HAP-1 (cell line): ENCODE data around the gene PAN2.

ENCODE experiments used
- DNase-seq, 2 experiments: peaks; one replicate each; pipeline ENCODE4 v3.0.0-alpha.2; 2016 to 2020; ENCODE audit warnings: low spot score in 2 of 2
- H3K27me3 ChIP-seq: fragments of 250-450 bp; sonication (Bioruptor Pico); 2 replicates; pipeline ENCODE4 v1.5.1; 2020; ENCODE audit warnings: low read depth, mild to moderate bottlenecking, moderate library complexity
- H3K36me3 ChIP-seq: fragments of 250-450 bp; sonication (Bioruptor Pico); replicated peaks from 2 replicates; pipeline ENCODE4 v1.5.1; 2020; ENCODE audit warnings: mild to moderate bottlenecking
- H3K4me1 ChIP-seq: fragments of 250-450 bp; sonication (Bioruptor Pico); 2 replicates; pipeline ENCODE4 v1.5.1; 2020; ENCODE audit warnings: mild to moderate bottlenecking
- H3K4me3 ChIP-seq: fragments of 250-450 bp; sonication (Bioruptor Pico); 2 replicates; pipeline ENCODE4 v1.5.1; 2020; ENCODE audit warnings: mild to moderate bottlenecking, moderate library complexity
- H3K9me3 ChIP-seq: fragments of 250-450 bp; sonication (Bioruptor Pico); 2 replicates; pipeline ENCODE4 v1.5.1; 2020; ENCODE audit warnings: mild to moderate bottlenecking, moderate library complexity
- in situ Hi-C: fragments of 300-500 bp; cut with MboI; formaldehyde crosslinking; loops from 3 replicates; pipeline ENCODE4 v1.14.3; 2020; ENCODE audit warnings: low sequenced_read_pairs, inconsistent platforms, mixed read lengths

PAN2 gene

GRCh38 chr12:56307221-56307965, 26.4 kb downstream of the PAN2 start:
- Histone ChIP-seq H3K9me3 (no peaks in the 10 kb centered on the region), H3K4me1 (no peaks in the 10 kb centered on the region), H3K36me3 (peaks cover 69% of the 10 kb centered on the region), H3K4me3 (no peak overlapping the region), H3K27me3 (no peaks in the 10 kb centered on the region)
- in situ Hi-C loops = no loop called here
- no peak for DNase-seq

- no peaks in the 10 kb centered on the region for H3K9me3 ChIP-seq
- H3K4me3 ChIP-seq = no peak overlapping the region
- H3K27me3 ChIP-seq = no peaks in the 10 kb centered on the region
- no peak for DNase-seq
- peaks cover 56% of the 10 kb centered on the region for H3K36me3 ChIP-seq
- in situ Hi-C loops = no loop called here
- peaks cover 7% of the 10 kb centered on the region for H3K4me1 ChIP-seq
Measured at GRCh38 chr12:56304872-56305590, 28.8 kb downstream of the PAN2 start.

- in situ Hi-C loops = no loop called here
- H3K9me3 ChIP-seq = no peaks in the 10 kb centered on the region
- H3K27me3 ChIP-seq = no peaks in the 10 kb centered on the region
- no peak for DNase-seq
- H3K4me3 ChIP-seq = no peak overlapping the region
- peaks cover 57% of the 10 kb centered on the region for H3K36me3 ChIP-seq
- H3K4me1 ChIP-seq = peaks cover 7% of the 10 kb centered on the region
Measured at GRCh38 chr12:56304276-56304675, 29.5 kb downstream of the PAN2 start.

- Histone ChIP-seq H3K4me3 (peak overlapping the region; percentile 97), H3K4me1 (peaks cover 31% of the 10 kb centered on the region), H3K9me3 (no peaks in the 10 kb centered on the region), H3K36me3 (peaks cover 62% of the 10 kb centered on the region), H3K27me3 (no peaks in the 10 kb centered on the region)
- in situ Hi-C loops = no loop called here
- DNase-seq = no peak
Measured at GRCh38 chr12:56300644-56301464, 32.9 kb downstream of the PAN2 start.

DNA sequence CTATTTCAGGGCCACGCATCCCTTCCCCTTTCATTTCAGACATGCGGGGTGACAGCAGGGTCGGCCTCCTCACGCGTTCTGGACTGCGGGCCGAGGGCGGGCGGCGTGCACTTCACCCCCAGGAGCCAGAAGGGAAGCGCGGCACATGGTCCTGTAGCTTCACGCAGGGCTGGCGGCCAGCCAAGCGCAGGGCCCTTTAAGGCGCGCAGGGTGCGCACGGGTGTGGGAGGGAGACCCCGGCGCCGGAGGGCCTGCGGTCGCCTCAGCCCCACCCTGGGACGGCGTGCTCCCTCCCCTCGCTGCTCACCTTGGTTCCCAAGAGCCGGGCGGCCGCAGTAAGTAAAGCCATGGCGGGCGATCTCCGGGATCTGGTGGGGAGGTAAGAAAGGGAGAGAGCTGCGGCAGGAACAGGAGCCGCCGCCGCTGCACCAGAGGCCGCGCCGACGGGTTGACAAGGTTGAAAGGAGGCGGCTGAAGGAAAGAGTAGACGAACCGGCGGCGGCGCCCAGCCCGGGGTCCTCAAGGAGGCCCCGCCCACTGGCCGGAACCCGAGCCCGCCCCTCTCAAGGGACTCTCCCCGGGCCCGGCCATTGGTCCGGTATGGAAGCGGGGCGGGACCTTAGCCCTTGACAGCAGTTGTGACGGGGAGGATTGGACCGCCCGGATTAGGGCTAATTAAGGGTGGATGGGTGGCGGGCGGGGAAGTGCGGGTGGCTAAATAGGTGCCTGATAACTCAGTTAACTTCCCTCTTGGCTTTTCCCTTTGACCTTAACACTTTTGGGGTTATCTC, 33.8 kb downstream of the PAN2 start, which contains the start of gene CS:
CS (minus strand) TSS at position 478 of the 791 bp plus-strand sequence; CDS start at position 349, 129 bp downstream.
- peaks cover 31% of the 10 kb centered on the region for H3K4me1 ChIP-seq
- no peaks in the 10 kb centered on the region for H3K27me3 ChIP-seq

GRCh38 chr12:56299308-56299852, 34.4 kb downstream of the PAN2 start:
- no peaks in the 10 kb centered on the region for H3K27me3 ChIP-seq
- peak overlapping the region; percentile 97 for H3K4me3 ChIP-seq
- peaks cover 59% of the 10 kb centered on the region for H3K36me3 ChIP-seq
- in situ Hi-C loops = loop anchor here (25.0 kb wide), 1 partner anchor 313 kb away; no protein-coding TSS in a partner anchor
- H3K4me1 ChIP-seq = peaks cover 31% of the 10 kb centered on the region
- no peaks in the 10 kb centered on the region for H3K9me3 ChIP-seq
- peak; percentile 32 to 54 for DNase-seq

More for the DNA sequence above, 33.8 kb downstream of the PAN2 start, which contains the start of gene CS:
- Histone ChIP-seq H3K9me3 (no peaks in the 10 kb centered on the region), H3K36me3 (peaks cover 58% of the 10 kb centered on the region), H3K4me3 (peak within 1 kb of the TSS; percentile 97)
- DNase-seq = peak; percentile 97 to 99
- in situ Hi-C loops = loop anchor here (25.0 kb wide), 1 partner anchor 312 kb away; no protein-coding TSS in a partner anchor

DNA sequence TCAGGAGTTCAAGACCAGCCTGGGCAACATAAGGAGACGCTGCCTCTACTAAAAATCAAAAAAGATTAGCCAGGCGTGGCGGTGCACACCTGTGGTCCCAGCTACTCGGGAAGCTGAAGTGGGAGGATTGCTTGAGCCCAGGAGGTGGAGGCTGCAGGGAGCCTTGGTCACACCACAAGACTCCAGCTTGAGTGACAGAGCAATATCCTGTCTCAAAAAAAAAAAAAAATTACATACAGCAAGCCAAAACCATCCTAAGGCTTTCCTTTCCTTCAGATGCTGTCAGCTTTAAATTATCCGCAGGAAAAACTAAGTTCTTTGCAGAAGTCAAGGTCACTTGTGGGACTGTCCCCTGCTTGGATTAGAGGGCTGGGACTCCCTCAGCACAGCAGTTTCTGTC, 35.0 kb downstream of the PAN2 start:
- no peaks in the 10 kb centered on the region for H3K27me3 ChIP-seq
- H3K36me3 ChIP-seq = peaks cover 56% of the 10 kb centered on the region
- peak overlapping the region; percentile 97 for H3K4me3 ChIP-seq
- H3K9me3 ChIP-seq = no peaks in the 10 kb centered on the region
- H3K4me1 ChIP-seq = peaks cover 31% of the 10 kb centered on the region
- no peak for DNase-seq
- in situ Hi-C loops = loop anchor here (25.0 kb wide), 1 partner anchor 313 kb away; no protein-coding TSS in a partner anchor

DNA sequence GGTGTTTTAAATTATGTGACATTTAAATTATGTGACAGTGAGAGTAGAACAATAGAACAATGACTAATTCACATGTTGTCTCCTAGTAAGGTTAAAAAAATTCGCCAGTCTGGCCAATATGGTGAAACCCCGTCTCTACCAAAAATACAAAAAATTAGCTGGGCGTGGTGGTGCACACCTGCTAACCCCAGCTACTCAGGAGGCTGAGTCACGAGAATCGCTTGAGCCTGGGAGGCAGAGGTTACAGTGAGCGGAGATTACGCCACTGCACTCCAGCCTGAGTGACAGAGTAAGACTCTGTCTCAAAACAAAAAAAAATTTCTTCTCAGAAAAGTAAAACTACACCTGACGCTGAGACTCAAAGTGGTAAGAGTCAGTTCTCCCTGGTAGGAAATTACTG, 36.4 kb downstream of the PAN2 start:
- Histone ChIP-seq H3K9me3 (no peaks in the 10 kb centered on the region), H3K27me3 (no peaks in the 10 kb centered on the region), H3K4me3 (no peak overlapping the region), H3K36me3 (peaks cover 58% of the 10 kb centered on the region), H3K4me1 (peaks cover 31% of the 10 kb centered on the region)
- DNase-seq = no peak
- in situ Hi-C loops = loop anchor here (25.0 kb wide), 1 partner anchor 315 kb away; no protein-coding TSS in a partner anchor

- Histone ChIP-seq H3K36me3 (peaks cover 64% of the 10 kb centered on the region), H3K4me1 (peaks cover 31% of the 10 kb centered on the region), H3K4me3 (no peak overlapping the region), H3K27me3 (no peaks in the 10 kb centered on the region), H3K9me3 (no peaks in the 10 kb centered on the region)
- DNase-seq = no peak
- in situ Hi-C loops = loop anchor here (25.0 kb wide), 1 partner anchor 316 kb away; no protein-coding TSS in a partner anchor
Measured at GRCh38 chr12:56296295-56296694, 37.5 kb downstream of the PAN2 start.

DNA sequence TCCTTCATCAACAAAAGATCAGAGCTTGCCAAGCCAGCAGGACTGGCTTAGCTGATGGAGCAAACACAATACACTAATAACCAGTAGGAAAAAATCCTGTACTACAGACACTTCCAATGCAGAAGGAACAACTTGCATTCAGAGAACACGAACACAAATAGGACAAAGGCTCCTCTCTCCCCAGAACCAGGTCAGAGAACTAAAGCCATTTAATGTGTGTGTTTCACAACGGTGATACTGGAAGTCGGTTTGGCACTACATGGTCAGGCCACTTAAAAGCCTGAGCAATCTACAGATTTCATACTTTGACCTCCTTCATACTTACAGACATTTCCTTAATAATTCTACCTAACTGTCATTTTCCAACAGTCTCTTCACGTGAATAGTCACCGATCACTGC, 40.0 kb downstream of the PAN2 start:
- Histone ChIP-seq H3K9me3 (no peaks in the 10 kb centered on the region), H3K27me3 (no peaks in the 10 kb centered on the region), H3K36me3 (peaks cover 73% of the 10 kb centered on the region), H3K4me1 (peaks cover 21% of the 10 kb centered on the region), H3K4me3 (no peak overlapping the region)
- in situ Hi-C loops = loop anchor here (25.0 kb wide), 1 partner anchor 319 kb away; no protein-coding TSS in a partner anchor
- DNase-seq = no peak

GRCh38 chr12:56288705-56289387, 45.0 kb downstream of the PAN2 start:
- no peaks in the 10 kb centered on the region for H3K4me1 ChIP-seq
- no peak for DNase-seq
- no peaks in the 10 kb centered on the region for H3K27me3 ChIP-seq
- H3K9me3 ChIP-seq = no peaks in the 10 kb centered on the region
- H3K4me3 ChIP-seq = no peak overlapping the region
- H3K36me3 ChIP-seq = peaks cover 54% of the 10 kb centered on the region
- in situ Hi-C loops = loop anchor here (25.0 kb wide), 1 partner anchor 323 kb away; no protein-coding TSS in a partner anchor
